ENCODE results near the gene ZNF668.
"Not testable (repeated sequence)": the region's sequence is repeated elsewhere in the genome, so short reads cannot be mapped to it uniquely, and the experiment has no call there.

The ZNF668 gene

DNA sequence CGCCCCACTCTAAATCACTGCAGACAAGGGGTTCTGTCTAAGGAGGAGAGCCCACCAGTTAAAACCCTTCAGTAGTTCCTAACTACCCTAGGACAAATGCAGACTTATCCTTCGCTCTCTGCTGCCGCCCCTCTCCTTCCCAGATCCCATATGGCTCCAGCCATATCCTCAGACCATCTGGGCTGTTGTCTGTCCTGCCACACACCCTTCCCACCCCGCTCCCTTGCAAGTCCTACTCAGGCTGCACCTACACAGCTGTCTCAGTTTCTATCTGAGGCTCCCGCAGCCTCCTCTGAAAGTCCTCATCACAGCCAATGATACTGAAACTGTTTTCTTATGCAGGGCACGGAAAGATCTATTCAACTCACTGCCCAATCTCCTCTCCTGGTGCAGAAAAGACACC, 33.4 kb upstream of the ZNF668 start:
- no peaks in the 10 kb centered on the region for H3K27me3 ChIP-seq (ENCODE audit: insufficient read depth, poor library complexity, severe bottlenecking)
- H3K27ac ChIP-seq (ENCODE audit: poor library complexity, severe bottlenecking) = peak overlapping the region; percentile 42
- TF ChIP-seq, protein P1, sequence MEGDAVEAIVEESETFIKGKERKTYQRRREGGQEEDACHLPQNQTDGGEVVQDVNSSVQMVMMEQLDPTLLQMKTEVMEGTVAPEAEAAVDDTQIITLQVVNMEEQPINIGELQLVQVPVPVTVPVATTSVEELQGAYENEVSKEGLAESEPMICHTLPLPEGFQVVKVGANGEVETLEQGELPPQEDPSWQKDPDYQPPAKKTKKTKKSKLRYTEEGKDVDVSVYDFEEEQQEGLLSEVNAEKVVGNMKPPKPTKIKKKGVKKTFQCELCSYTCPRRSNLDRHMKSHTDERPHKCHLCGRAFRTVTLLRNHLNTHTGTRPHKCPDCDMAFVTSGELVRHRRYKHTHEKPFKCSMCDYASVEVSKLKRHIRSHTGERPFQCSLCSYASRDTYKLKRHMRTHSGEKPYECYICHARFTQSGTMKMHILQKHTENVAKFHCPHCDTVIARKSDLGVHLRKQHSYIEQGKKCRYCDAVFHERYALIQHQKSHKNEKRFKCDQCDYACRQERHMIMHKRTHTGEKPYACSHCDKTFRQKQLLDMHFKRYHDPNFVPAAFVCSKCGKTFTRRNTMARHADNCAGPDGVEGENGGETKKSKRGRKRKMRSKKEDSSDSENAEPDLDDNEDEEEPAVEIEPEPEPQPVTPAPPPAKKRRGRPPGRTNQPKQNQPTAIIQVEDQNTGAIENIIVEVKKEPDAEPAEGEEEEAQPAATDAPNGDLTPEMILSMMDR (IDR thresholded peaks at IDR 0.05; ENCODE audit: poor library complexity, severe bottlenecking) = no peak
- no peak overlapping the region for H3K4me3 ChIP-seq (ENCODE audit: severe bottlenecking)
- ATAC-seq (ENCODE audit: low read depth) = no peak
- no peaks in the 10 kb centered on the region for H3K4me1 ChIP-seq (ENCODE audit: insufficient read depth, poor library complexity, severe bottlenecking)
- DNase-seq (ENCODE audit: low spot score) = no peak
- H3K36me3 ChIP-seq (ENCODE audit: low read depth) = peaks cover 34% of the 10 kb centered on the region
- H3K9me3 ChIP-seq (ENCODE audit: severe bottlenecking) = no peaks in the 10 kb centered on the region

DNA sequence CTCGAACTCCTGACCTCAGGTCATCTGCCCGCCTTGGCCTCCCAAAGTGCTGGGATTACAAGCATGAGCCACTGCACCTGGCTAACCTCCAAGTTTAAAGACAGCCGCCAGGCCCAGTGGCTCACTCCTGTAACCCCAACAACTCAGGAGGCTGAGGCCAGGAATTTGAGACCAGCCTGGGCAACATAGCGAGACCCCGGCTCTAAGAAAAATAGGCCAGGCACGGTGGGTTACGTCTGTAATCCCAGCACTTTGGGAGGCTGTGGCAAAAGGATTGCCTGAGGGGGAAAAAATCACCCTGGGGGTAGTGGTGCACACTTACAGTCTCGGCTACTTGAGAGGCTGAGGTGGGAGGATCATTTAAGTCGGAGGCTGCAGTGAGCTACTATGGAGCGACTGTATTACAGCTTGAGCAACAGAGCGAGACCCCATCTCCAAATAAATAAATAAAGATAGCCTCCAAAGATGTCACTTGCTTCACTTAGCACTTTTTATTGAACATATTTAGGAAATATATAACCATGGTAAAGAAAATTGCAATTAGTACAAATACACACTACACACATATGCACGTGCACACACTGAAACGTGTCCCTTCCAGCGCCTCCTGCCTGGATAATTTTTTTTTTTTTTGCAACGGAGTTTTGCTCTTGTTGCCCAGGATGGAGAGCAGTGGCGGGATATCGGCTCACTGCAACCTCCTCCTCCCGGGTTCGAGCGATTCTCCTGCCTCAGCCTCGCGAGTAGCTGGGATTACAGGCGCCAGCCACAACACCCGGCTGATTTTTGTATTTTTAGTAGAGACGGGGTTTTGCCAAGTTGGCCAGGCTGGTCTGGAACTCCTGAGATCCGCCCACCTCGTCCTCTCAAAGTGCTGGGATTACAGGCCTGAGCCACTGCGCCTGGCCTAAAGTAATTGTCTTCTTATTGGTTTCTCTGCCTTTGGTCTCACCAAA, 32.7 kb upstream of the ZNF668 start:
- Histone ChIP-seq H3K27ac (ENCODE audit: poor library complexity, severe bottlenecking) (peak overlapping the region; percentile 42), H3K4me3 (ENCODE audit: severe bottlenecking) (no peak overlapping the region), H3K36me3 (ENCODE audit: low read depth) (peaks cover 27% of the 10 kb centered on the region), H3K27me3 (ENCODE audit: insufficient read depth, poor library complexity, severe bottlenecking) (no peaks in the 10 kb centered on the region), H3K4me1 (ENCODE audit: insufficient read depth, poor library complexity, severe bottlenecking) (no peaks in the 10 kb centered on the region), H3K9me3 (ENCODE audit: severe bottlenecking) (no peaks in the 10 kb centered on the region)
- ATAC-seq (ENCODE audit: low read depth) (no peak), DNase-seq (ENCODE audit: low spot score) (no peak)
- TF ChIP-seq, protein P1 (IDR thresholded peaks at IDR 0.05; ENCODE audit: poor library complexity, severe bottlenecking) = no peak

DNA sequence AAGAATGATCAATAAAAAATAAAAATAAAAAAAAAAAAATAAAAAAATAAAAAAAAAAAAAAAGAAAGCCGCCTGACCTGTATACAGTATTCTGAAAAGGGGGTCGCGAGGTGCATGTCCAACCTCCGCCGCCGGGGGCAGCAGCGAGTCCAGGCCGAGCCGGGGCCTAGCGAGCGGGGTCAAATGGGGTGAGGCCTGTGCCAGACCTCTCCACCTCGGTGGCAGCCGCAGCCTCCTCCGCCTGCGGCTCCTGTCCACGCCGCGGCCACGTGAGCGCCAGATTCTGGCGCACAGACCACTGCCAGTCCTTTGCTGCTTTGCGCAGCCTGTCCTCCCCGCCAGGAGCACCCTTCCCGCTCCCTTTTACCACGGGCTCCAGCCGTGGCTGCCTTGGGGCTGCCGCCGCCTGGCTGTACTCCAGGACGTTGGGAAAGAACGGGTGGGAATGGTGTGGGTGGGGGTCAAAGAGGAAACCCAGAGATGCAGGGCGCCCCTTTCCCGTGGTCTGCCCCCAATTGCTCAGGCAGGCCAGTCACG, 31.7 kb upstream of the ZNF668 start:
- Histone ChIP-seq H3K27ac (ENCODE audit: poor library complexity, severe bottlenecking) (peak overlapping the region; percentile 19), H3K36me3 (ENCODE audit: low read depth) (peaks cover 17% of the 10 kb centered on the region), H3K4me1 (ENCODE audit: insufficient read depth, poor library complexity, severe bottlenecking) (no peaks in the 10 kb centered on the region), H3K4me3 (ENCODE audit: severe bottlenecking) (no peak overlapping the region), H3K9me3 (ENCODE audit: severe bottlenecking) (no peaks in the 10 kb centered on the region), H3K27me3 (ENCODE audit: insufficient read depth, poor library complexity, severe bottlenecking) (no peaks in the 10 kb centered on the region)
- TF ChIP-seq, protein P1 (IDR thresholded peaks at IDR 0.05; ENCODE audit: poor library complexity, severe bottlenecking) = peak; percentile 90
- peak; percentile 30; the same call in 2 of the 3 replicates for ATAC-seq (ENCODE audit: low read depth)
- peak; percentile 55 for DNase-seq (ENCODE audit: low spot score)

DNA sequence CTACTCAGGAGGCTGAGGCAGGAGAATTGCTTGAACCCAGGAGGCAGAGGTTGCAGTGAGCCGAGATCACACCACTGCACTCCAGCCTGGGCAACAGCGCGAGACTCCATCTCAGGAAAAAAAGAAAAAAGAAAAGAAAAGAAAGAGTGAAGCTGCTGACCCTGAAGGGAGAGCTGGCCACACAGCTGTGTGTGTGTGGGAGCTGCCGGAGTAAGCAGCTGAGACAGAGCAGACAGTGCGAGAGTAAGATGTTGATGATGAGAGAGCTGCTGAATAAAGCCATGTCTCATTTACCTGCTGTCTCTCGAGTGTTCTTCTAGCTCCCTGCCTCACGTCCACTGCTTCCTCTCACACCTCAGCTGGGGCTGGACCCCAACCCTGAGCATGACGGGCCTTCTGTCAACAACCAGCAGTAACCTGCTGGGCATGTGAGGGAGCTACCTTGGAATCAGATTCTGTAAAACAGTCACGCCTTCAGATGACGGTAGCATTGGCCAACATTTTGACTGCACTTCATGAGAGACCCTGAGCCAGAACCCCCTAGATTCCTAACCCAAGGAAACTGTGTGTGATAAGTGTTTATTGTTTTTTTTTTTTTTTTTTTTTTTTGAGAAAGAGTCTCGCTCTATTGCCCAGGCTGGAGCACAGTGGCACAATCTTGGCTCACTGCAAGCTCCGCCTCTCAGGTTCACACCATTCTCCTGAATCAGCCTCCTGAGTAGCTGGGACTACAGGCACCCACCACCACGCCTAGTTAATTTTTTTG, 27.0 kb upstream of the ZNF668 start:
- not testable (repeated sequence) for H3K4me1 ChIP-seq (ENCODE audit: insufficient read depth, poor library complexity, severe bottlenecking); H3K9me3 ChIP-seq (ENCODE audit: severe bottlenecking); DNase-seq (ENCODE audit: low spot score); H3K27me3 ChIP-seq (ENCODE audit: insufficient read depth, poor library complexity, severe bottlenecking); H3K4me3 ChIP-seq (ENCODE audit: severe bottlenecking); H3K27ac ChIP-seq (ENCODE audit: poor library complexity, severe bottlenecking); ATAC-seq (ENCODE audit: low read depth); H3K36me3 ChIP-seq (ENCODE audit: low read depth)
